HG02798 (cell line): ENCODE measurements around the gene LRRC3C.
"Not testable (repeated sequence)": the region's sequence is repeated elsewhere in the genome, so short reads cannot be mapped to it uniquely, and the experiment has no call there.

Experiments
- ATAC-seq: cut with Tn5 transposase; IDR thresholded peaks from one replicate; pipeline ENCODE4 v1.9.1; 2021; ENCODE audit warnings: mild to moderate bottlenecking; ENCODE audit not compliant: unreplicated experiment, poor library complexity

LRRC3C gene, protein sequence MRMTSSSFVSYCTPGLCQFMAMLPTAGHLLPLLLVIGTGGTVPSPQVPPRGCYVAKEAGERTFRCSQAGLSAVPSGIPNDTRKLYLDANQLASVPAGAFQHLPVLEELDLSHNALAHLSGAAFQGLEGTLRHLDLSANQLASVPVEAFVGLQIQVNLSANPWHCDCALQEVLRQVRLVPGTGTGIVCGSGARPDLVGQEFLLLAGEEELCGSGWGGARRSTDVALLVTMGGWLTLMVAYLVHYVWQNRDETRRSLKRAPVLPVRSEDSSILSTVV

DNA sequence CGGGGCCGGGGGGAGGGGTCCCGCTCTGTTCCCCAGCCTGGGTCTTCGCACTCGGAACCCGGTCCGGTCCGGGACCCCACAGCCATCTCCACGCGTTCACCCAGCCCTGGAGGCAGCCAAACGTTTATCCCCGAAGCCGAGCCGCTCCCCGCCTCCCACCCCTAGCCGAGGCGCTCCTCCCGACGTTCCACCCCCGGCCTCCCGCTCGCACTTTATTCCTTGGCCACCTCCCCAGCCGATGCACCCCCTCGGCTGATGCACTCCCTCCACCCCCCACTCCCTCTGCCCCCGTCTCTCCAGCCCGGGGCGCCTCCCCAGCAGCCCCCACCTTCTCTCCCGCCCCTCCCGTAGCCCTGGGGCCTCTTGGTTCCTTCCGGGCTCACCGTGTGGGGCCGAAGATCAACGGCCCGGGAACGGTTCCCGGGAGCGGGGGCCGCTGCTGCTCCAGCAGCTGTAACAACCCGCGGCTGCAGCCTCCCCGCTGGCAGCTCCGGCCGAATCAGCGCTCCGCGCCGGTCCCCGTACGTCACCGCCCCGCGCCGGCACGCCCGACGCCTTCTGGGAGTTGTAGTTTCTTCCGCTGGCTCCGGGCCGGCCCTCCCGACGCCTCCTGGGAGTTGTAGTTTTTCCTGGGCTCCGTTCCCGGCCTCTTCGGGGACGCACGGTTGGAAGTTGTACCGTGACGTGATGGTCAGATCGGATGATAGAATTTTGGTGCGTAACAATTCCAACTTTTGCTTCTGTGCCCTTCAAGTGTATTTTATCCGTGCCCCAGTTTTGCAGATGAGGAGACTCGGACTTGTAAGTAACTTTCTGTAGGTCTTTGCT, at the start of gene LRRC3C, which contains the start of gene ORMDL3:
Gene LRRC3C, plus strand, starts transcription at position 632 of the 828 bp plus-strand sequence. CDS start 13,792 bp downstream, outside the sequence.
Gene ORMDL3, minus strand, starts transcription at position 501 of the 828 bp plus-strand sequence. CDS start 3,398 bp downstream, outside the sequence.
- peak; percentile 90 for ATAC-seq

DNA sequence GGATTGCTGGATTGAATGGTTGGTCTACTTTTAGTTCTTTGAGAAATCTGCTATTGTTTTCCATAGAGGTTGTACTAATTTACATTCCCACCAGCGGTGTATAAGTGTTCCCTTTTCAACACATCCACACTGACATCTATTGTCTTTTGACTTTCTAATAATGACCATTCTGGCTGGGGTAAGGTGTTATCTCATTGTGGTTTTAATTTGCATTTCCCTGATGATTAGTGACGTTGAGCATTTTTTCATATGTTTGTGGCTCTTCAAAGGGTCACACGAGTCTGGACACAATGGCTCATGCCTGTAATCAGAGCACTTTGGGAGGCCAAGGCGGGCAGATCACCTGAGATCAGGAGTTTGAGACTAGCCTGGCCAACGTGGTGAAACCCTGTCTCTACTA, 41.4 kb upstream of the LRRC3C start:
- not testable (repeated sequence) for ATAC-seq

DNA sequence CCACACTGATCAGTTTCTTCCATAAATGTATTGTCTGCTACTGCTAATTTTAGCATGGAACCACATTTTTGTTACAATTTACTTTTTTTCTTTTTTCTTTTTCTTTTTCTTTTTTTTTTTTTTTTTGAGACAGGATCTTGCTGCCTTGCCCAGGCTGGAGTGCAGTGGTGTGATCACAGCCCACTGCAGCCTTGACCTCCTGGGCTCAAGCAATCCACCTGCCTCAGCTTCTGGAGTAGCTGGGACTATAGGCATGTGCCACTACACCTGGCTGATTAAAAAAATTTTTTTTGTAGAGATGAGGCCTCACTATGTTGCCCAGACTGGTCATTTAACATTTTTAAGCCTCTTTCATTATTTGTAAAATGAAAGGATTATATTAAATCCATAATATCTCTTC, 40.5 kb upstream of the LRRC3C start:
- no peak for ATAC-seq

DNA sequence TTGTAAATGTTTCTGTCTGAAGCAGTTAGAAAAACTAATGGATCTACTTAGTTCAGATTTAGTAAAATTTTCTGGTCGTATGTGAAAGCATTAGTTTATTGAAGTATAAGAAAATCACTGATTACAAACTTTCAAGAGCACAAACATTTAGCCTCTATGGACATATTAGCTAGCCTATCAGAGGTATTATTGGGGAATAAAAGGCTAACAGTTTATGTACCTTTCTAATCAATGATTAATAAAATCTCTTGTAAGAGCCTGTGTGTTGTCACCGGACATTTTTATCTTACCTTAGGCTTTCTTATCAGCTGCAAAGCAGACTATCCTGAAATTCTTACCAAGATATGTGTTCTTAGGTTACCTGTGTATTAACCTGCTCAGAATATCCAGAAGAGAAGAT, 38.3 kb upstream of the LRRC3C start:
- ATAC-seq = no peak

DNA sequence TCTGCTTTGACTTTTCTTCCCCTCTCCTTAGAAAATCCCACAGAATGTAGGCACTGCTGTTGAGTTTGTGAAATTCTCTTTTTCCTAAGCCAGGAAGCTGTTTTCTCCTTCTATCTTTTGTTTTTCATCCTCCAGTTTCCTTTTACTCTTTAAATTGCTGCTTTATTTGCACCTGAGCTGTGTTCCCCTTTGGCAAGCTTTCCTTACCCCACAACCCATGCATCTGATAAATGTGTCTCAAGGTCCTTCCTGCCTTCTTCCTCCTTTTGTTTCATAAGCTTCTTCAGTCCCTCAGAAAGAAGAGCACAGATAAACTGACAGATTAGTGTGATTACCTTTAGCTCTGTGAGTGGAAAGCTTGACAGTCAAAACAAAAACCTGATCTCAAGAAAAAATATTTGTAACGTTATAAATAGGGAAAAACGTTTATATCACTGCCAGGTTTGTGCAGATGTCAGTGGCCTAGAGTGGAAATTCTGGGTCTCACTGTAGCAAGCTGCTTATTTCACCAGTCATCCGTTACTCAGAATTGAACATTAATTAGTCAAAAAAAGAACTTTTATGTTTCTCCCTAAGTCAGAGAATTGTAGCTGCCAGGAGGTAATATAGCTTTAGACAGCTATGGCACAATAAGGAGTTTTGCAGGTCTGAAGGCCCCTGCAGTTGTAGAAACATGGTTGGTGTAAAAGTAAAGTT, 32.7 kb upstream of the LRRC3C start:
- no peak for ATAC-seq

DNA sequence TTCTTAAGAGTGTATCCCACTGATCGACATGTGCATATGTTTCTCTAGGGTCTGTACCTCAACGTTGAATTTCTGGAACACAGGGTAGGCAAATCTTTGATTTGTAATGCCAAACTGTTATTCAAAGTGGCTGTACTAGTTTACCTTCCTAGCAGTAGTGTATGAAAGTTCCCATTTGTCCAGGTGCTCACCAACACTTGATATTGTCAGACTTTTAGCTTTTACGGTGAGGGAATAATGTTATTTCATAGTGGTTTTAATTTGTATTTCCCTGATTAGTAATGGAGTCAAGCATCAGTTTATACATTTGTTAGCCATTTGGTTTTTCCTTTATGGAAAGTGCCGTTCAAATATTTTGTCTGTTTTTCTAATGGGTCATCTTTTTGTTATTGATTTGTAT, 29.4 kb upstream of the LRRC3C start:
- no peak for ATAC-seq

DNA sequence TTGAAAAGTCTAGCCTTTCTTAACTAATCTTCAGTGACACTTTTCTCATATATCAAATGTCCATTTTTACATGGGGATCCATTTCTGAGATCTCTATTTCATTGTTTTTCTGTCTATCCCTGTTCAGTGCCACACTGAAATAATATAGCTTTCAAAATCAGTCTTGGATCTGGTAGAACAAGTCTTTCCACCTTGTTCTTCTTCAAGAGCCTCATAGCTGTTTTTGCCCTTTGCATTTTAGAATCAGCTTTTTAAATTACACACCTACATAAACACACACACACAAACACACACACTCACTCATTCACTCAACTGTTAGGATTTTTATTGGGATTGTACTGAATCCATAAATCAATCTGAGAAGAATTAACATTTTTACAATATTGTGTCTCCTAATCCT, 28.3 kb upstream of the LRRC3C start:
- no peak for ATAC-seq

DNA sequence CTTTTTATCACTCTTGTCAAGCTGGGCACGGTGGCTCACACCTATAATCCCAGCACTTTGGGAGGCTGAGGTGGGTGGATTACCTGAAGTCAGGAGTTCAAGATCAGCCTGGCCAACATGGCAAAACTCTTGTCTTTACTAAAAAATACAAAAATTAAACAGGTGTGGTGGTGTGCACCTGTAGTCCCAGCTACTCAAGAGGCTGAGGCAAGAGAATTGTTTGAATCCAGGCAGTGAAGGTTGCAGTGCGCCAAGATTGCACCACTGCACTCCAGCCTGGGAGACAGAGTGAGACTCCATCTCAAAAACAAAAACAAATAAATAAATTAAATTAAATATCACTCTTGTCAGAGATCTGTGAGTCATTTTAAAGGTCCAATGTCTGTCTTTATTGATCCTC, 25.5 kb upstream of the LRRC3C start:
- not testable (repeated sequence) for ATAC-seq

DNA sequence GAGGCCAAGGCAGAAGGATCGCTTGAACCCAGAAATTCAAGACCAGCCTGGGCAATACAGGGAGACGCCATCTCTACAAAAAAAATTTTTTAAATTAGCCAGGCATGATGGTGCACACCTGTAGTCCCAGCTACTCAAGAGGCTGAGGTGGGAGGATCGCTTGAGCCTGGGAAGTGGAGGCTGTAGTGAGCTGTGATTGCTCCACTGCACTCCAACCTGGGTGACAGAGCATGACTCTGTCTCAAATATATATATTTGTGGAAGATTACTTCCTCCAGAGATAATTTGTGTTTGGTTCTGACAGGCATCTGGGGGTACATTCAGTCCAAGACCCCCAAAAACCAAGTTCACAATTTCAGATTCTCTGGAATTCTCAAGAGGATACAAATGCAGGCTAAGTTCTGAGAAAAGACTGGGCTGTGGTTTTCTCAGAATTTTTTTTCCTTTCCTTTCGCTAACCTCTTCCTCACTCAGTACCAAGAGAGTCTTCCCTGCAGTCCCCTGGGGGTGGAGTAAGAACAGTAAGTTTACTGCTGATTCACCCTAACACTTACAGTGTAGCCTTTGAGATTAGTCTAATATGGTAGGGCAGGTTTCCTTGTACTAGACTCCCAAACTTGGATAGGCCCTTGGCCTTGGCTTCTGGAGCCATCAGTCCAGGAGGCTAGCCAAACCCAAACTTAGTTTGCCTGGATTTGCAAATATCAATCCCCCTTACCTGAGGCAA, 24.2 kb upstream of the LRRC3C start:
- no peak for ATAC-seq

DNA sequence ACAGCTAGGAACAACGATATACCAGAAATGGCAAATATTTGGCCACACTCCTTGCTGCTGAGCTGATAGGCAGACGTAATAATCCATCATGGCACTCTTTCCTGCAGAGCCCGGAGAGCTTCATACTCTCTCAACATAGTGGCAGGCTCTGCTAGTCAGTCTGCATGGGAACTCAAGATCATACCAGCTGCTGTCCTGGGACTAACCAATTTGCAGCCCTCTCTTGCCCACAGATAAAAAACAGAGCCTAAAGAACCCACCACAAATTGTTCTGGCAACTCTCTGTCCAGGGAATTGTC, 22.6 kb upstream of the LRRC3C start:
- no peak for ATAC-seq

DNA sequence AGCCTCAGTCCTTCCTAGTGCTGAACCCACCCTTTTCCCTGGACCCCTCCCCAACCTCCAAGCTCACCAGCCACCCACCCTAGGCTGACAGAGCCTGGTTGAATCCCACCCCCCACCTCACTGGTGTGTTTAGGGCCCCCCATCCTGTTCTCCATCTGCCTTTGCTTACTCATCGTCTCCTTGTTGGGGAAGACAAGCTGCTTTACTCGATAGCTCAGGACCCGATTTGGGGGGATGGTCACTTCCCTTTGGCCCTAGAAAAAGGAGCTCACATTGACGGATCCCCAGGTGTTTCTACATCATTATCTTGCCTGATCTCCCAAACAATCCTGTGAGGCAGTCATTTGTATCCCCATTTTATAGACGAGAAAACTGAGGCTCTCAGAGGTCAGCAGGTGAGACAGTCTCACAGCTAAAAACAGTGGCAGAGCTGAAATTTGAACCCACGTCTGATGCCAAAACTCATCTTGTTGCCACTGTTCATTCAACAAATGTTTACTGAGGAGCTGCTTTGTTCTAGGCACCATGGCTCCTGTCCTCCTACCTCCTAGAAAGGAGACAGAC, 18.7 kb upstream of the LRRC3C start:
- no peak for ATAC-seq

DNA sequence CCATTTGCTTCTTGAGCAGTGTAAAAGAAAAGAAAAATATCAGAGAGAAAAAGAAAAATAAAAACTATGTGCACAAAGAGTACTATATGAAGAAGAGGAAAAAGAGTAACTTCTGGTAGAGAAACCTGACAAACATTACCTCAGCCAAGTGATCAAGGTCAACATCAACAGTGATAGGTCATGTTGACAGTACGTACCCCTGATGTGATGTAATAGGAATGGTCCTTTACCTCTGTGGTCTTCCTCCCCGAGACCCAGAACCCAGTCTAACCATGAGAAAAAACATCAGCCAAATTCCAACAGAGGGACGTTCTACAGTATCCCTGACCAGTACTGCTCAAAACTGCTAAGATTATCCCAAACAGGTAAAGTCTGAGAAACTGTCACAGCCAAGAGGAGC, 13.5 kb upstream of the LRRC3C start:
- no peak for ATAC-seq

DNA sequence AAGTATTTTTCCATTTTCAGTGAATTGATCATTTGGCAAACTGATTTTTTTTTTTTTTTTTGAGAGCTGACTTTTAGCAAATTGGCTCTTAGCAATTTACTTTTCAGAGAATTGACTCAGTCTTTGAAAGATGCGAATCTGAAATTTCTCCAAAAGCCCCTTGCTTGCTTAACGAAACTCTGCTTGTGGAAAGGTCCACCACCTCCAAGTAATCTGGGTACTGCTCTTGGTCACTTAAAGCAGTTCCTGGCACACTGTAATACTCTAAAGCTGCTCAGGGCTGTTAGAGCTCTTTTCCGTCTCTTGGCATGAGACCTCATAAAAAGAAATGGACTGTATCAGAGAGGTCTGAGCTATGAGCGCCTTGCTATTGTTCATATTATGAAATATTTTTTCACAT, 12.0 kb upstream of the LRRC3C start:
- ATAC-seq = no peak

DNA sequence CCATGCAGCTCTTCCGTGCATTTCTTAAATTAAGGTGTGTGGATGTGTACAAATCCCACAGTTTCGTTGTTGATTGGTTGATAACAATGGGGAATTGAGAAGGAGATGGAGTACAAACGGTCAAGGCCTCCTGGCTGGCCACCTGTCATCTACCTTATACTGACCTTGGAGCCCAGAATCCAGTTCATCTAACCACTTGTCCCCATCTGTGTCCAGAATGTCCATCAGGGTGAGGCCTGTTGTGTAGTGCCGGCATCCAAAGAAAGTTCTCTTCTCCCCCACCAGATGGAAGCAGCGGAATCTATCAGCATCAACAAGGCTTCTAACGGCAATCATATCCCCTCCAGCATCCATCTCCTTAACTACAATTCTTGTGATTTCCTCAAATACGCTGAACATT, 10.6 kb upstream of the LRRC3C start:
- ATAC-seq = no peak

DNA sequence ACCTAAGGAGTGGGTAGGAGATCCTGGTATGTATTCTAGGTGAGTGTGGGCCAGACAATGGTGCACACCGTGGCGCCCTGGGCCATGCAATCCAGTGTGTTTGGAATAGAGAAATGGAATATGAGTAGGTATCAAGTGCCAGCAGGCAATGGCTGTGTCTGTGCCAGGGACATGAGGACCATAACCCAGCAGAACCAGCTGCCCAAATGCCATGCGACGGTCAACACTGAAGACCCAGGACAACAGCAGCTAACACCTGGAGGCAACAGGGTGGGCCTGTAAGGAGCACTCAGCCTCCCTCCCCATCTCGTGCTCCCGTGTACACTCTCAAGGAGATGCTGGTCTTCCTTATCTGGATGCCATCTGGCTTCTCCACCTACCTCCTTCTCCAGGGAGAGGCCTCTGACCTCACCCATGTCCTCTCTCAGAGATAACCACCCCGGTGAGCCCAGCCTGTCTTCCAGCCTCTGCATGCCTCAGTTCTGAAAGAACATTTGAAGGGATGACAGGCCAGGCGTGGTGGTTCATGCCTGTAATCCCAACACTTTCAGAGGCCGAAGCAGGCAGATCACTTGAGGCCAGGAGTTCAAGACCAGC, 8.3 kb upstream of the LRRC3C start:
- no peak for ATAC-seq

DNA sequence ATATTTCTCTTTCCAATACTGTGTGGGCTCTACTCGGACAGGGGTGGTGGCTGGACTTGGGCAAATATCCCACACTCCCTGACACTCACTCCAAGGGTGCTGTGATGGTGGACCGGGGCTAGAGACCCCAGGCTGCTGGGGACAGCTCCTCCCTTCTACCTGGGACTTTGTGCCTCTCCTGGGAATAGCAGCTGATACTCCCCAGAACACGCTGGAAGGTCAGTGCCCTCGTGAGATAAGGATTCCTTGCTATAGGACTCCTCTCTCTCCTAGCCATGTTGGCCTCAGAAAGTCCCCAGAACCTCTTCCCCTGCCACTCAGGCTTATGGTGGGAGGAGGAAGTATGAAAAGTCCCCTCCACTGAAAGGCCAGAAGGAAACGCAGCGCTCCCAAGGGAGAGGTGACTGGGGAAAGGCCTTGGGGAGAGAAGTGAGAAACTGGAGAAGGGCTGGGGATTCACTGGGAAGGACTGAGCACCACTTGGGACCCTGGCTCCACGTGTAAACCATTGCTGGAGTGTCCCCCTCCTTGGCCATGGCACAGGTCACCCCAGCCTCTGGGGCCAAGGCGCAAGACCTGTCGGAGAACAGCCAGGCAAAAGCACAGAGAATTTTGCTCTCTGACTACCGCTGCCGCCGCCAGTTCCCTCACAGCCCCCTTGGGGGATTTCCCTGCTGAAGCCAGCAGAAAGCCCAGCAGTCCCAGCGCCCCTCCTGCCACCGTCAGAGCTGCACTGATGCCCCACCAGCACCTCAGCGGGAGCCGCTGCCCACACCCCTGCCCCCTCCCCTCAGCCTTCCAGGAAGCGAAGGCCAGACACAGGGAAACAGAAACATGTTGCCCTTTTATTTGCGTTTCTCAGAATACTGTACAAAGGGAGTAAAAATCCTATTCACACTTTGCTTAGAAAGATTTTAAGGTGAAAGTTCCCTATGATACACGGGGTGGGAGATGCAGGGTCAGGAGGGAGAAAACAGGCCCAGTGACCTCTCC, 7.0 kb upstream of the LRRC3C start:
- ATAC-seq = no peak

DNA sequence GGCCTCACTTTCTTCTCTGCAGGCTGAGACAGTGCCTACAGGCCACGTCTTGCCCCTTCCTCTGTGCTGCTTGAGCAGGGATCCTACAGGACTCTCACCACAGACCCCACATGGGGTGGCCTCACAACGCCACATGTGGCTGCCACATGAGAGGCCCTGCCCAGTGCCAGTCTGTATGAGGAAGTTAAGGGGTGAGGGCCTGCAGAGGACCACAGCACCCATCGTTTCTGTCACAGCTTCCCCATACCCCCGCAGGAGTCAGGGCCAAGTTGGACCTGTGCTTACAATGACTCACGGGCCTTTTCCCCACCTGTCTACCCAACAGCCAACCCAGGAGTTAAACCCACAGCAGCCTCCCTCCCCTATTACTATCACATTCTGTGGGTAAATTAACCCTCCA, 6.2 kb upstream of the LRRC3C start:
- no peak for ATAC-seq

DNA sequence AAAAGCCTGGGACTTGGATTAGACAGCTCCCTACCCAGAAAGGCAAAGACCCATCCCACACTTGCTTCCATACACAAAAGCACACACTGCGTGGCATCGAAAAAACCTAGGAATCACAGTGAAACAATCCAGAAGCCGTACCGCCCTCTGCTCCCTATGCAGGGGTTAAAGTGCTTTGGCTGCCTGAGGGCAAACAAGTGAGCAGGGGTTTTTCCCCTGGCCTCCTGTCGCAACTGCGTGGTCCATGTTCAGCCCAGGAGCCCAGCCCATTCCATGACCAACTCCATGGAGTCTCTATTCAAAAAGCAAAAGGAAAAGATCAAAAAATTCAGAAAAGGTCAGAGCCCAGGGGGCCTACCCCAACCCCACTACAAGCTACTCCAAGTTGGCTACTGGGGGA, 5.5 kb upstream of the LRRC3C start:
- ATAC-seq = no peak

DNA sequence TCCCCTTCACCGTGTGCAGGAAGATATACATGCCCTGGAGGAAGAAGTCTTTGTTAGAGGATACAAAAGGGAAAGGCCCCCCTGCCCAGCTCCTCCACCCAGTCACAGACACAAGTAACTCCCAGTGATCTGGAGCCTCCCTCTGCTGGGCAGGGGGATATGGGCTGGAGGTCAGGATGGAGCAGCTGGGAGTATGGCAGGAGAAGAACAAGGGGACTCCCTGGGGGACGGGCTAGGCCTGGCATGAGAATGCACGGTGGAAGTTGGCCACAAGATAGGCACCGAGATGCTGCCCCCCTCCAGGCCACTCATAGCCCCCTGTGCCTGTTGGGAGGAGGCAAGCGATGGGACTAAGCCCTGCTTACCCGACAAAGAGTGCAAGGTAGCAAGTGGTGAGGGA, 4.3 kb upstream of the LRRC3C start:
- ATAC-seq = no peak
